ENCODE measurements around the gene SPATA13. TPM values are rescaled to one million over a fixed set of nuclear protein-coding genes. Genes with fewer than 3 reads are reported as not detected.

The SPATA13 gene
- total and polyA plus RNA-seq, 2 donors (not counting 1 experiment from before 2014, with no cell fraction given), result 11.6 to 24.6 TPM

GRCh38 chr13:24301434-24301833 lies 140.9 kb downstream of the SPATA13 start:
- H2AFZ ChIP-seq (ENCODE audit: low read length), result no peak overlapping the region
- H3K9ac ChIP-seq (ENCODE audit: insufficient read depth, low read length), result no peak overlapping the region
- no peak overlapping the region for H3K4me2 ChIP-seq (ENCODE audit: extremely low read depth, insufficient read depth, low read length)
- peaks cover 8% of the 10 kb centered on the region for H3K36me3 ChIP-seq (ENCODE audit: control insufficient read depth, insufficient read depth, low read length)
- peaks cover 2% of the 10 kb centered on the region for H3K4me1 ChIP-seq (ENCODE audit: control insufficient read depth, extremely low read depth, insufficient read depth, low read length)
- no peak for DNase-seq (ENCODE audit: low read depth in 2 of 2)
- TF ChIP-seq EZH2 (IDR thresholded peaks at IDR 0.05; ENCODE audit: low read length, missing control alignments), result no peak
- no peak for TF ChIP-seq CTCF (conservative IDR thresholded peaks at IDR 0.05 in 1 of 2, IDR thresholded peaks at IDR 0.05 in 1 of 2; ENCODE audit: low read depth in 1 of 2, low read length in 2 of 2)
- no peaks in the 10 kb centered on the region for H3K27me3 ChIP-seq (ENCODE audit: control insufficient read depth, insufficient read depth, low read length)
- no peak overlapping the region for H3K4me3 ChIP-seq (replicated peaks in 1 of 4; ENCODE audit: control extremely low read depth in 1 of 4, insufficient read depth in 1 of 4, low read depth in 3 of 4, low read length in 4 of 4)
- no peaks in the 10 kb centered on the region for H3K79me2 ChIP-seq (ENCODE audit: control insufficient read depth, insufficient read depth, low read length)
- no peaks in the 10 kb centered on the region for H4K20me1 ChIP-seq (ENCODE audit: control insufficient read depth, extremely low read depth, insufficient read depth, low read length)
- H3K9me3 ChIP-seq (ENCODE audit: control insufficient read depth, insufficient read depth, low read depth, low read length), result no peaks in the 10 kb centered on the region
- no peak overlapping the region for H3K27ac ChIP-seq (ENCODE audit: insufficient read depth, low read length)

GRCh38 chr13:24301911-24302310 lies 141.4 kb downstream of the SPATA13 start:
- Histone ChIP-seq H3K9me3 (ENCODE audit: control insufficient read depth, insufficient read depth, low read depth, low read length) (no peaks in the 10 kb centered on the region), H3K4me2 (ENCODE audit: extremely low read depth, insufficient read depth, low read length) (no peak overlapping the region), H3K36me3 (ENCODE audit: control insufficient read depth, insufficient read depth, low read length) (peaks cover 8% of the 10 kb centered on the region), H3K9ac (ENCODE audit: insufficient read depth, low read length) (no peak overlapping the region), H4K20me1 (ENCODE audit: control insufficient read depth, extremely low read depth, insufficient read depth, low read length) (no peaks in the 10 kb centered on the region), H3K27me3 (ENCODE audit: control insufficient read depth, insufficient read depth, low read length) (no peaks in the 10 kb centered on the region), H2AFZ (ENCODE audit: low read length) (no peak overlapping the region), H3K4me1 (ENCODE audit: control insufficient read depth, extremely low read depth, insufficient read depth, low read length) (peaks cover 2% of the 10 kb centered on the region), H3K27ac (ENCODE audit: insufficient read depth, low read length) (no peak overlapping the region), H3K4me3 (replicated peaks in 1 of 4; ENCODE audit: control extremely low read depth in 1 of 4, insufficient read depth in 1 of 4, low read depth in 3 of 4, low read length in 4 of 4) (no peak overlapping the region), H3K79me2 (ENCODE audit: control insufficient read depth, insufficient read depth, low read length) (no peaks in the 10 kb centered on the region)
- no peak for TF ChIP-seq CTCF (conservative IDR thresholded peaks at IDR 0.05 in 1 of 2, IDR thresholded peaks at IDR 0.05 in 1 of 2; ENCODE audit: low read depth in 1 of 2, low read length in 2 of 2)
- no peak for TF ChIP-seq EZH2 (IDR thresholded peaks at IDR 0.05; ENCODE audit: low read length, missing control alignments)
- DNase-seq (ENCODE audit: low read depth in 2 of 2), result no peak

- DNase-seq (ENCODE audit: low read depth in 2 of 2), result no peak
- H3K79me2 ChIP-seq (ENCODE audit: control insufficient read depth, insufficient read depth, low read length), result no peaks in the 10 kb centered on the region
- TF ChIP-seq CTCF (conservative IDR thresholded peaks at IDR 0.05 in 1 of 2, IDR thresholded peaks at IDR 0.05 in 1 of 2; ENCODE audit: low read depth in 1 of 2, low read length in 2 of 2) (no peak), EZH2 (IDR thresholded peaks at IDR 0.05; ENCODE audit: low read length, missing control alignments) (no peak)
- H3K9ac ChIP-seq (ENCODE audit: insufficient read depth, low read length), result no peak overlapping the region
- H3K4me3 ChIP-seq (replicated peaks in 1 of 4; ENCODE audit: control extremely low read depth in 1 of 4, insufficient read depth in 1 of 4, low read depth in 3 of 4, low read length in 4 of 4), result no peak overlapping the region
- H3K4me2 ChIP-seq (ENCODE audit: extremely low read depth, insufficient read depth, low read length), result no peak overlapping the region
- peaks cover 2% of the 10 kb centered on the region for H3K4me1 ChIP-seq (ENCODE audit: control insufficient read depth, extremely low read depth, insufficient read depth, low read length)
- no peak overlapping the region for H2AFZ ChIP-seq (ENCODE audit: low read length)
- no peaks in the 10 kb centered on the region for H4K20me1 ChIP-seq (ENCODE audit: control insufficient read depth, extremely low read depth, insufficient read depth, low read length)
- no peaks in the 10 kb centered on the region for H3K36me3 ChIP-seq (ENCODE audit: control insufficient read depth, insufficient read depth, low read length)
- H3K27ac ChIP-seq (ENCODE audit: insufficient read depth, low read length), result no peak overlapping the region
- H3K27me3 ChIP-seq (ENCODE audit: control insufficient read depth, insufficient read depth, low read length), result no peaks in the 10 kb centered on the region
- H3K9me3 ChIP-seq (ENCODE audit: control insufficient read depth, insufficient read depth, low read depth, low read length), result no peaks in the 10 kb centered on the region
These were observed 144.1 kb downstream of the SPATA13 start for GRCh38 chr13:24304620-24305019.

Measured in fibroblast of lung (primary cell).